GM12873 (cell line): Measurements from ENCODE around the gene ZNF503.

ENCODE experiments used
- CTCF ChIP-seq: IDR thresholded peaks from 2 replicates; pipeline ENCODE4 v1.5.1; 2012; ENCODE audit warnings: low read depth, mild to moderate bottlenecking, moderate library complexity, low read length, control low read depth; ENCODE audit not compliant: insufficient read depth; ENCODE audit errors: missing control alignments

The ZNF503 gene

GRCh38 chr10:75437693-75438092 is 36.1 kb upstream of the ZNF503 start:
- no peak for TF ChIP-seq CTCF

DNA sequence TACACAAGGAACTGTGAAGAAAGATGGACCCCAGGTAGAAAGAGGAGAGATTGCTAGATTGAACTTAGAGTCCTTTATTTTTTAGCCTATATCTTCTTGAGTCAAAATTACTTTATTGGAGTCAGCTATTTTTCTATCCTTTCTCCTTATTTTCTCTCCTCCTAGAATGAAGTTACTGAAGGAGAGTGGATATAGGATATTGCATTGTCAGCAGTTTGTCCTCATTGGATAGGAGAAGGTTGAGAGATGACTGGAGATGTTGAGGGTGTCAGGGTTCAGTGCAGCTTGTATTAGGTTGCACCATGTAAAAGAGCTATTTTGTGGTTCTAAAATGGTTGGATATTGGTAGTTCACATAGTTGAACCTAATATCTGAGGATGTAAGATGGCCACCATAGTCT is 35.3 kb upstream of the ZNF503 start:
- TF ChIP-seq CTCF, result no peak

GRCh38 chr10:75435291-75435690 is 33.7 kb upstream of the ZNF503 start:
- TF ChIP-seq CTCF, result no peak

DNA sequence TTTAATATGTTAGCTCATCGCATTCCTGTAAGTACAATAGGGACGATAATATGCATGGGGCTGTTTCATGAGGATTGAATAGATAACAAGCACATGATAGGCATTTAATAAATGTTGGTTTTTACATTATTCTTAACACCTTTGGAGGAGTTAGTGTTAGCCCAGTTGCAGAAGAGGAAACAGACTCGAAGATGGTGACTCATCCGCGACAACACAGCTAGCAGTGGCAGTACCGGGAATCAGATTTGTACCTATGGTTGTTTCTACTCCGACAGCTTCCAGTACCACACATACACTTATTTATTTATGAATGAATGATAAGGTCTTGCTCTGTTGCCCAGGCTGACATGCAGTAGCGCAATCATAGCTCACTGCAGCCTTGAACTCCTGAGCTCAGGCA is 32.7 kb upstream of the ZNF503 start:
- no peak for TF ChIP-seq CTCF

DNA sequence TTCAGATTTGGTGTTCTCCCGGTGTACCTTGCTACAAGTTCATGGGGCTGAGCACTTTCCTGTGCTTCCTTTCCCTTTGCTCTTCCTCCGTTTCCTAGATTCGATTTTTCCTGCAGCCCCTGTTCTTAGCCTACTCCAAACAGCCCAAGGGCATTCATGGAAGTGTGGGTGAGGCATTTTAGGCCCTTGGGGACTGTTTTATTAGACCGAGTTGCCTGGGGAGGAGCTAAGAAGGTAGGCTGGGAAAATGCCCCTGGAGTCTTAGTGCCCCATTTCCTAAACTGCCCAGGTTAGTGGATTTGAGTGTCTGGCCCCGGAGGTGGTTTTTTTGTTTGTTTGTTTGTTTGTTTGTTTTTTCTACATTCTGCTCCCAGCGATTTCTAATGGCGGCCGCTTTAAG is 31.7 kb upstream of the ZNF503 start:
- TF ChIP-seq CTCF, result no peak

GRCh38 chr10:75432763-75433162 is 31.2 kb upstream of the ZNF503 start:
- TF ChIP-seq CTCF, result no peak

GRCh38 chr10:75432176-75432575 is 30.6 kb upstream of the ZNF503 start:
- TF ChIP-seq CTCF, result no peak
